Aorta (tissue), 5 donors: ENCODE data around the gene FBXO31. TPM values are rescaled to one million over a fixed set of nuclear protein-coding genes. Genes with fewer than 3 reads are reported as not detected.

Experiments used
- ATAC-seq: fragments of 200-7000 bp; cut with Tn5 transposase; one replicate; pipeline ENCODE4 v1.9.1; 2022; ENCODE audit warnings: moderate library complexity; ENCODE audit not compliant: low FRiP score
- DNase-seq, 2 donors: peaks; one replicate each; pipeline ENCODE4 v3.0.0-alpha.2; 2020
- H3K27ac ChIP-seq, 2 donors: one replicate each; pipeline ENCODE4 v1.5.1; 2013; ENCODE audit warnings: low read length in 2 of 2, mild to moderate bottlenecking in 2 of 2, moderate library complexity in 2 of 2, control low read depth in 1 of 2, inconsistent platforms in 1 of 2, low read depth in 1 of 2
- H3K27me3 ChIP-seq, 2 donors: one replicate each; pipeline ENCODE4 v1.6.1; 2013; ENCODE audit warnings: control low read depth in 1 of 2, low read length in 1 of 2, mild to moderate bottlenecking in 1 of 2, moderate library complexity in 1 of 2; ENCODE audit not compliant: insufficient read depth in 2 of 2, control insufficient read depth in 1 of 2
- H3K36me3 ChIP-seq, 2 donors: one replicate each; pipeline ENCODE4 v1.6.1; 2013; ENCODE audit warnings: control low read depth in 1 of 2, low read length in 1 of 2, mild to moderate bottlenecking in 1 of 2; ENCODE audit not compliant: insufficient read depth in 2 of 2, control insufficient read depth in 1 of 2
- H3K4me1 ChIP-seq, 2 donors: one replicate each; pipeline ENCODE4 v1.6.1; 2013; ENCODE audit warnings: low read length in 2 of 2, control low read depth in 1 of 2, mild to moderate bottlenecking in 1 of 2, moderate library complexity in 1 of 2; ENCODE audit not compliant: insufficient read depth in 2 of 2, control insufficient read depth in 1 of 2
- H3K4me3 ChIP-seq, 2 donors: one replicate each; pipeline ENCODE4 v1.5.1; 2013; ENCODE audit warnings: low read length in 2 of 2, control low read depth in 1 of 2, mild to moderate bottlenecking in 1 of 2
- H3K9me3 ChIP-seq: one replicate; pipeline ENCODE4 v1.6.1; 2013; ENCODE audit warnings: mild to moderate bottlenecking, low read length; ENCODE audit not compliant: control insufficient read depth
- WGBS, 2 donors: extraction: QIAGEN DNeasy Blood & Tissue Kit; methylation state at CpG; one replicate each; pipeline ENCODE4 v1.1.7; 2013; 5-methylcytosine and 5-hydroxymethylcytosine counted together
- intact Hi-C, 2 donors: fragments of 100-400 bp; cut with DNase I; formaldehyde crosslinking; loops; one replicate each; pipeline versions ENCODE4 v1.14.2 to v1.15.0; 2022
- polyA plus RNA-seq, 2 donors: library from polyadenylated mRNA; stranded (reverse); fragments of 200-250 nt; gene quantifications; one replicate each; pipeline ENCODE4 v1.2.3, GENCODE V29; 2013
- total RNA-seq, 2 donors: library from RNA; stranded (reverse); fragmentation: NEBNext Ultra II Directional; extraction: Animal tissue kit (Norgen Biotek cat#: 25700); gene quantifications; one replicate each; pipeline ENCODE4 v1.2.1, GENCODE V29; 2021
- donor health status: healthy with polysubstance abuse.
- donor health status: Bipolar disorder and iron deficiency.
- donor health status: DM: no; HTN: no; CAD: no.
- donor health status: DM: no; HTN: no; CAD: no.
- donor health status: DM: yes; HTN: yes; CAD: no.

The FBXO31 gene
- total and polyA plus RNA-seq, 4 donors = 6.0 to 57.9 (median 41.1) TPM

DNA sequence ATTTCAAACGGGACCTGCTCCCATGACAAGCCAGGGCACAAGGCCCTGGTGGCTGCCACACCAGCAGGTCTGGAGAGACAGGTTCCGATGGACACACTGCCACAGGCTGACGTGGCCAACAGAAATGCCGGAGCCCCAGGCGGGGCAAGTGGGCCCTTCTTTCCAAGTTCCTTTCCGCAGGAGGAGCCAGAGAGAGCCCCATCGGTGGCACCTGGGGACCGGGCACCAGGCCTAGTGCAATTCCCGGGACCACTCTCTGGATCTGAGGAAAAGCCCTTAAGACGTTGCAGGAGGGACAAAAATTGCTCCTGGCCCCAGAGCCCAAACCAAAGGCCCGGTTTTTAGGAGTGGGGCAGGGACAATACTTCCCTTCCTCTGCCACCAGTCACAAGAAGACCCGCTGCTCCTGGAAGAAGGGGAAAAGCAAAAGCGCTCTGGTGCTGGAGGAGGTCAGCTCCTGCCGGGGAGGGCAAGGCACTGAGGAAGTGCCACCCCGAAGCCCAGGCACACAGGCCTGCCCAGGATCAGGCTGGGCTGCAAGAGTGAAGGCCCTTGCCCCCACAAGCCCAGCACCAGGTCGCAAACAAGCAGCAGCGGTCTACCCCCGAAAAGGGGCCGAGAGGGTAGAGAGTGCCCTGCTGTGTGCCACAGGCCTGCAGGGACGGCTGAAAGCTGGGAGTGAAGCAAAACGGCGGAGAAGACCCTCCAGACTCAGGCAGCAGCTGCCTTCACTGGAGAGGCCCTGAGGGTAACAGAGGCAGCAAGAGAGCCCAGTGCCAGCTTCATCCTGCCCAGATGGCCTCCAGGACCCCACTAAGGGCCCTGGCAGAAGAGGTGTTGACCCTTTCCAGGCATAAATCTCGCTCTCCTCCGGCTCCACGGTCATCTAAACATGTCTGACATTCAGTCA lies 37.7 kb upstream of the FBXO31 start:
- H3K36me3 ChIP-seq = peaks cover 0 to 2% of the 10 kb centered on the region in 2 donors
- intact Hi-C loops = no loop called here
- no peak for ATAC-seq

DNA sequence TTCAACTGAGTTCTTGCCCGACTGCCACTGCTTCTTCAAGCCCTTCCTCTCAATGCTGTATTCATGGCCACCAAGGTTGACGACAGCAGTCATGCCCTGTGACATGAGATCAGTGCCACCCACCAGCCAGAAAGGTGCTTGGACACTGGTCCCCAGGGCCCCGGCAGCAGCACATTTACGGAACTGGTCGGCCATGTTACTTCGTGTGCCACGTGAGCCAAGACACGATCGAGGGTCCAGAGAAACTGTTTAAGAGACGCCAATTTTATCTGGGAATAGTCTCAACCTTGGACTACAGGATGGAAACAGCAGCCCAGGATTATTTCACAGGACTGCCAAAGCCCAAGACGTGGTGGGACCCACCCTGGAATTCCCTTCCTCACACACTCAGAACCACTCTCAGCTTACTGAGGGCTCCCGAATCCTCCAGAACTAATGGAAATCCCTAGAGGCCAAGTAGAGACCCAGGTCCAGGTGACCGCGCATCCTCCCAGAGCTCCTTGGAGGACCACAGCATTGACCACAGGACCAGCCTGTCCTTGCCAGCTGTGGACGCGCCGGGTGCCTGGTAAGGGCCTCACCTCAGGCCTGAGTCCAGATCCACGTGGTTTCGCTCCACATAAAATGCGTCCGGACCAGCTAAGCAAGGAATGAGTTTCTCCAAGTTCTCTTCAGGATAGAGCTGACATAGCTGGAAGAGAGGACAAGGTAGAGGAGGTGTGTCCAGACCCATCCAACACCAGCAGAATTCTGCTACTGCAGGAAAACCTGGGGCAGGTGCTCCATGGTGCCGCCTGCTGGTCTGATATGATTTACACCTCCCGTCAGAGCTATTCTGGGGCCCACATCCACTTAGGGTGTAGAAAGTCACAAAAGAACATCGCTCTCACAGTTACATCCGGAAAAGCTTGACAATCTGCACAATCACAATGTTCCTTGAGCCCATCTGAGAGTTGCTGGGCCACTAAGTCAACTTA lies 36.7 kb upstream of the FBXO31 start:
- no peak for DNase-seq

More for the DNA sequence above, 37.7 kb upstream of the FBXO31 start:
- Histone ChIP-seq H3K4me1 (no peaks in the 10 kb centered on the region), H3K27ac (no peak overlapping the region), H3K4me3 (no peak overlapping the region), H3K27me3 (no peaks in the 10 kb centered on the region), H3K9me3 (no peaks in the 10 kb centered on the region)
- no peak for DNase-seq
- WGBS, 2 donors = 93 to 94% methylated on average over 25 of the region's 25 CpGs

DNA sequence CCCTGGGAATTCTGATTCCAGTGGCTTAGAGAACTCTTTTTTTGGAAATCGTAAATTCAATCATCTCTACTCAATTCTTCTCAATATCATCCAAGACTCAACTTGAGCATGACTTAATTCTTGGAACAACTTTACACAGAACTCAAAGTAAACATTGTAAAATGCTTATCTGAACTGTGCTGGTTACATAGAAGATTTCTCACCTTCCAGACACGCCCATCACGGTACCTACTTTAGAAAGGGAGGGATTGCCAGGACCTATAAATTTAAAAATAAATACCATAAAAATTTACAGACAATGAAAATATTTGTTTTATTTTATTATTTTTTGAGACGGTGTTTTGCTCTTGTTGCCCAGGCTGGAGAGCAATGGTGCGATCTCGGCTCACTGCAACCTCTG lies 35.1 kb upstream of the FBXO31 start:
- no peaks in the 10 kb centered on the region for H3K27me3 ChIP-seq
- no peak for DNase-seq
- no peaks in the 10 kb centered on the region for H3K4me1 ChIP-seq
- no peak for ATAC-seq
- peaks cover 0 to 4% of the 10 kb centered on the region in 2 donors for H3K36me3 ChIP-seq
- 73 to 81% methylated on average over 6 of the region's 6 CpGs for WGBS, 2 donors
- no peaks in the 10 kb centered on the region for H3K9me3 ChIP-seq
- no peak overlapping the region for H3K4me3 ChIP-seq
- H3K27ac ChIP-seq = no peak overlapping the region
- intact Hi-C loops = loop anchor here (5.0 kb wide), 1 partner anchor 219 kb away; no protein-coding TSS in a partner anchor

More for the DNA sequence above, 36.7 kb upstream of the FBXO31 start:
- Histone ChIP-seq H3K36me3 (peaks cover 0 to 2% of the 10 kb centered on the region in 2 donors), H3K9me3 (no peaks in the 10 kb centered on the region), H3K4me3 (no peak overlapping the region), H3K4me1 (no peaks in the 10 kb centered on the region), H3K27ac (no peak overlapping the region), H3K27me3 (no peaks in the 10 kb centered on the region)
- 88 to 89% methylated on average over 25 of the region's 25 CpGs for WGBS, 2 donors
- no peak for ATAC-seq
- intact Hi-C loops = no loop called here

DNA sequence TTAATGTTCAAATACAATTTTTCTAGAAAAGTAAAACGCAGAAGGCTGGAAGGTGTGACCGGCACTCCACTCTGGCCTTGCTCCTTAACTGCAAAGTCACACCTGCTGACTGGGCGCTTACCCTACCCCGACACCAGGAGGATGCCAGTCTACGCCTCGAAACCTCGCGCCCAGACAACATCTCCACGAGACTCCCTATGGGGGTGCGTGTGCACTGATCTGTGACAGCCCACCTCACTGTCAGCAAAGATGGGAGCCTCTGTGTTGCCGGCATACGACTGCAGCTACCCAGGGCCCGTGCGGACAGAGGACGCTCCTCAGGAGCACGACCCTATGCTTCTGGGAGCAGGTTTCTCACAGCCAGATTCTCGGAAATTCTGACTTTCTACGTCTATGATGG lies 34.6 kb upstream of the FBXO31 start:
- ATAC-seq (no peak), DNase-seq (no peak)
- Histone ChIP-seq H3K4me1 (no peaks in the 10 kb centered on the region), H3K9me3 (no peaks in the 10 kb centered on the region), H3K27me3 (no peaks in the 10 kb centered on the region), H3K27ac (no peak overlapping the region), H3K4me3 (no peak overlapping the region), H3K36me3 (peaks cover 0 to 4% of the 10 kb centered on the region in 2 donors)
- intact Hi-C loops = loop anchor here (5.0 kb wide), 1 partner anchor 219 kb away; no protein-coding TSS in a partner anchor
- WGBS, 2 donors = 91 to 93% methylated on average over 18 of the region's 18 CpGs

DNA sequence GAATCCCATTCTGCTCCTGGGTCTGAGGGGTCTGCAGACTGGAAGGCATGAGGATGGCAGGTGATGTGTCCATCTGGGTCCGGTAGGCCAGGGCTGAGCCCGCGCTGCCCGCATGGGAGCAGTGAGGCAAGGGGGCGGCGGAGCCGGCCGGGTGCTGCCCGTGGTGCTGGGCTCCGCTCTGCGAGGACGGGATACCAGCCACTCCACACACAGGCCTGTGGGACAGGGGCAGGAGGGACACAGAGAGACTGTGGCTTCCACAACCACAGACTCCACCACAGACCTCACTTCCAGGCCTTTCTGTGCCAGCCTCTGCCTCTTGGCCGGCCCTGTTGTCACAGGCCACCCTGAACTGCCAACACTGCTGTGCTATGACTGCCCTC lies 33.9 kb upstream of the FBXO31 start:
- ATAC-seq = peak; percentile 51
- peaks cover 0 to 2% of the 10 kb centered on the region in 2 donors for H3K36me3 ChIP-seq

DNA sequence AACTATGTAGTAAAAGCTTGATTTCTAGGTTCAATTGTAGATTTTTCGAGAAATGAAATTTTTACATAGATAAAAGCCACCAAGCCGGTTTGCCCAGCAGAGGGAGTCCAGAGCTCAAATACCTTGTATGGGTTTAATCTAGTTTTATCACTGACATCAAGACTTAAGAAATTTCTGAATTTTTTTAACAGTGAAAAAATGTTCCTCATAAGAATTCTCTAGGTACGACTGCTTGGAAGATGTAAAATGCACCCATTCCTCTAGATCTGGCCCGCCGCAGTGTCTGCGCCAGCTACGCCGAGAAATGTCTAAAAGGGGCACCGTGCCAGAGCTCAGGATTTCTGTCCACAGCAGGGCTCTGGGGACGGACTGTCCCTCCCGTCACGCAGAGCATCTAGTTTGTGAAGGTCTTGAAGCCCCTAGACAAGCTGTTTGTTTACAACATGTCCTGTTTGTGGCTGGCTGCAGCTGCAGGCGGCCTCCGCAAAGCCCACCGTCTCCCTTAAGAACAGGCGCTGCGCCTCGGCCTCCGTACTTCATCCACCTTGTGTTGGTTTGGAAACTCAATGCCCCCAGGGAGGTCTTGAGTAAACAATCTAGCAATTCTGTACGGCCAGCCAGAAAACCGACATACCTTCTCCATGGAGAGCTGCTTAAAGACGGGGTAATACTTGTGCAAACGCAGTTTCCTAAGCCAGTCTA lies 33.4 kb upstream of the FBXO31 start:
- no peaks in the 10 kb centered on the region for H3K27me3 ChIP-seq
- intact Hi-C loops = loop anchor here (2.0 to 5.0 kb wide), 2 partner anchors 126 to 220 kb away; no protein-coding TSS in a partner anchor
- no peak overlapping the region for H3K27ac ChIP-seq
- H3K4me1 ChIP-seq = no peaks in the 10 kb centered on the region
- H3K4me3 ChIP-seq = no peak overlapping the region
- ATAC-seq = no peak
- no peaks in the 10 kb centered on the region for H3K9me3 ChIP-seq
- peaks cover 0 to 4% of the 10 kb centered on the region in 2 donors for H3K36me3 ChIP-seq
- WGBS, 2 donors = 71 to 73% methylated on average over 23 of the region's 23 CpGs
- peak in 1 of 2 donors; percentile 58 for DNase-seq

More for the DNA sequence above, 33.9 kb upstream of the FBXO31 start:
- 83 to 85% methylated on average over 13 of the region's 13 CpGs for WGBS, 2 donors
- Histone ChIP-seq H3K9me3 (no peaks in the 10 kb centered on the region), H3K4me3 (no peak overlapping the region), H3K27me3 (no peaks in the 10 kb centered on the region), H3K4me1 (no peaks in the 10 kb centered on the region), H3K27ac (no peak overlapping the region)
- DNase-seq = no peak
- intact Hi-C loops = loop anchor here (2.0 to 5.0 kb wide), 2 partner anchors 125 to 220 kb away; no protein-coding TSS in a partner anchor

DNA sequence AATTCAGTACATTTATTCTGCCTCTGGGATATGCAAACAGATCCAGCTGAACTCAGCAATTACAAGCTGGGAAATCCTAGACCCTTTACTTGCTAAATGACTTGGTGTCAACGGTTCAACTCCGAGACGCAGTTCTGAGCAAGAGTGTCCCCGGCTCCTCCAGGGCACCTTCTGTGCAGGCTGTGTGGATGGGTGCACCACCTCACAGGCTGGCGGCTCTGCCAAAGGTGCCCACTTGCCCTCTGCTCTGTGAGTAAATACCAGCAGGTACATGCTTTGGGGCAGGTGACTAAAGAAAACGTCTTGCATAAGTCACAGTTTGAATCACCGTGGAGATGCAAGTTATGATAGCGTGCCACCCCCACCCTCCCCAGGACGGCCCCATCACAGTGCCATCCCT lies 31.9 kb upstream of the FBXO31 start:
- no peaks in the 10 kb centered on the region for H3K9me3 ChIP-seq
- no peaks in the 10 kb centered on the region for H3K27me3 ChIP-seq
- H3K4me1 ChIP-seq = no peaks in the 10 kb centered on the region
- 89 to 91% methylated on average over 9 of the region's 9 CpGs for WGBS, 2 donors
- intact Hi-C loops = loop anchor here (5.0 kb wide), 1 partner anchor 222 kb away; no protein-coding TSS in a partner anchor
- peaks cover 0 to 9% of the 10 kb centered on the region in 2 donors for H3K36me3 ChIP-seq
- no peak for DNase-seq
- ATAC-seq = no peak
- no peak overlapping the region for H3K4me3 ChIP-seq
- H3K27ac ChIP-seq = no peak overlapping the region

DNA sequence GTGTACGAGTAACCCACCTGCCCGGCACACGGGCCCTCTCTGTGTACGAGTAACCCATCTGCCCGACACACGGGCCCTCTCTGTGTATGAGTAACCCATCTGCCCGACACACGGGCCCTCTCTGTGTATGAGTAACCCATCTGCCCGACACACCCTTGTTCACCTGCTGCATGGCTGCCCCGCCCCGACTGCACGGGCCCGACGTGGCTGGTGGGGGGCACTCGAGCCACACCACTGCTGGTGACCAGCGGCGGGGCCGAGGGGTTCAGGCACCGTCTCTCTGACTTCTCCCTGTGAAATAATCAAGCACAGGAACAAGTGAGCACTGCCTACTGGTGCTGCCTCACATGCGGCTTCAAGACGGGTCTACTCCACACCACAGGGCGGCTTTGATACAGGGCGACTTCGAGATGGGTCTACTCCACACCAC lies 30.7 kb upstream of the FBXO31 start:
- 87 to 88% methylated on average over 24 of the region's 24 CpGs for WGBS, 2 donors
- H3K27ac ChIP-seq = no peak overlapping the region
- DNase-seq (no peak), ATAC-seq (no peak)
- no peaks in the 10 kb centered on the region for H3K4me1 ChIP-seq
- no peak overlapping the region for H3K4me3 ChIP-seq
- H3K27me3 ChIP-seq = no peaks in the 10 kb centered on the region
- intact Hi-C loops = no loop called here
- peaks cover 0 to 10% of the 10 kb centered on the region in 2 donors for H3K36me3 ChIP-seq
- no peaks in the 10 kb centered on the region for H3K9me3 ChIP-seq
